ENCODE measurements around the gene LY86.
A peak's percentile ranks its signal among the peaks of the same experiment; 100 is the strongest.
"Not testable (repeated sequence)": the region's sequence is repeated elsewhere in the genome, so short reads cannot be mapped to it uniquely, and the experiment has no call there.

LY86 gene

GRCh38 chr6:6654599-6655575, 66.4 kb downstream of the LY86 start:
- DNase-seq (ENCODE audit: low spot score), result no peak

GRCh38 chr6:6655805-6656251, 67.3 kb downstream of the LY86 start:
- DNase-seq (ENCODE audit: low spot score), result no peak

GRCh38 chr6:6656287-6656686, 67.8 kb downstream of the LY86 start:
- no peak for DNase-seq (ENCODE audit: low spot score)

- DNase-seq (ENCODE audit: low spot score), result no peak
Measured at GRCh38 chr6:6657085-6657819, 68.7 kb downstream of the LY86 start.

GRCh38 chr6:6657820-6658217, 69.3 kb downstream of the LY86 start:
- DNase-seq (ENCODE audit: low spot score), result no peak

GRCh38 chr6:6659600-6660327, 71.2 kb downstream of the LY86 start:
- no peak for DNase-seq (ENCODE audit: low spot score)

- no peak for DNase-seq (ENCODE audit: low spot score)
Measured at GRCh38 chr6:6660339-6661045, 72.0 kb downstream of the LY86 start.

GRCh38 chr6:6661191-6661590, 72.7 kb downstream of the LY86 start:
- DNase-seq (ENCODE audit: low spot score), result no peak

- DNase-seq (ENCODE audit: low spot score), result no peak
Measured at GRCh38 chr6:6661684-6662083, 73.2 kb downstream of the LY86 start.

GRCh38 chr6:6663421-6664135, 75.1 kb downstream of the LY86 start:
- no peak for DNase-seq (ENCODE audit: low spot score)

- no peak for DNase-seq (ENCODE audit: low spot score)
Measured at GRCh38 chr6:6665555-6666243, 77.2 kb downstream of the LY86 start.

GRCh38 chr6:6670150-6670549, 81.6 kb downstream of the LY86 start:
- DNase-seq (ENCODE audit: low spot score), result not testable (repeated sequence)

GRCh38 chr6:6674872-6675271, 86.4 kb downstream of the LY86 start:
- no peak for DNase-seq (ENCODE audit: low spot score)

GRCh38 chr6:6676910-6677441, 88.5 kb downstream of the LY86 start:
- DNase-seq (ENCODE audit: low spot score), result peak; percentile 23

GRCh38 chr6:6678185-6678671, 89.7 kb downstream of the LY86 start:
- no peak for DNase-seq (ENCODE audit: low spot score)

- DNase-seq (ENCODE audit: low spot score), result no peak
Measured at GRCh38 chr6:6678811-6679210, 90.3 kb downstream of the LY86 start.

- DNase-seq (ENCODE audit: low spot score), result no peak
Measured at GRCh38 chr6:6679633-6680032, 91.1 kb downstream of the LY86 start.

GRCh38 chr6:6680526-6680925, 92.0 kb downstream of the LY86 start:
- no peak for DNase-seq (ENCODE audit: low spot score)

GRCh38 chr6:6681075-6681849, 92.7 kb downstream of the LY86 start:
- DNase-seq (ENCODE audit: low spot score), result no peak

Measured in HuH-7.5 (cell line).